ENCODE data around the gene MIPEP.

GRCh38 chr13:23729531-23729930, 159.7 kb downstream of the MIPEP start:
- TF ChIP-seq RNF2 (IDR thresholded peaks at IDR 0.05; ENCODE audit: borderline replicate concordance, low read depth) (no peak), POLR2A (IDR thresholded peaks at IDR 0.05; ENCODE audit: low read length) (no peak), CTCF (IDR thresholded peaks at IDR 0.05) (no peak), RFX5 (IDR thresholded peaks at IDR 0.05) (no peak), MAX (IDR thresholded peaks at IDR 0.05) (no peak), SMC3 (IDR thresholded peaks at IDR 0.05) (no peak), ZC3H11A (IDR thresholded peaks at IDR 0.05) (no peak), FOSB (CRISPR knock-in tag; IDR thresholded peaks at IDR 0.05) (no peak), HDAC2 (IDR thresholded peaks at IDR 0.05) (no peak), USF2 (IDR thresholded peaks at IDR 0.05) (no peak), RARB (CRISPR knock-in tag; IDR thresholded peaks at IDR 0.05) (no peak), EP300 (IDR thresholded peaks at IDR 0.05) (no peak), JUN (IDR thresholded peaks at IDR 0.05) (no peak), CEBPB (IDR thresholded peaks at IDR 0.05) (no peak)
